GM12878 (cell line): ENCODE data around the gene PREX1. TPM values are rescaled to one million over a fixed set of nuclear protein-coding genes. Genes with fewer than 3 reads are reported as not detected.

Source experiments
- ATAC-seq: fragments of 200-7000 bp; cut with Tn5 transposase; 3 replicates; pipeline ENCODE4 v1.9.1; 2020; ENCODE audit warnings: mild to moderate bottlenecking, moderate library complexity
- BruUV-seq: library from RNA; stranded (reverse); fragments of 400-500 nt; replicated peaks from 2 replicates; lab custom pipeline; 2021; lab: Mats Ljungman, UMichigan
- CTCF ChIA-PET: fragments of 300-600 bp; sonication (Branson Sonifier 250); formaldehyde crosslinking; extraction: SDS; loops from one replicate; lab custom pipeline; 2021; ENCODE audit warnings: inconsistent platforms; lab: Yijun Ruan, JAX
- POLR2A ChIA-PET: fragments of 350-600 bp; formaldehyde crosslinking; extraction: SDS; loops from one replicate; lab custom pipeline; 2021; ENCODE audit warnings: inconsistent platforms; lab: Charles Lee
- RAD21 ChIA-PET: fragments of 300-600 bp; sonication (Branson Sonifier 250); formaldehyde crosslinking; loops from one replicate; lab custom pipeline; 2023; ENCODE audit warnings: antibody characterized with exemption; ENCODE audit not compliant: unreplicated experiment; lab: Charles Lee
- SMC1A ChIA-PET: fragments of 300-600 bp; sonication (Branson Sonifier 250); formaldehyde crosslinking; loops from one replicate; lab custom pipeline; 2023; ENCODE audit not compliant: unreplicated experiment, uncharacterized antibody; lab: Charles Lee
- DNase-seq: peaks from one replicate; pipeline ENCODE4 v3.0.0-alpha.2; 2011; ENCODE audit warnings: low read depth, low spot score
- FAIRE-seq: peaks from 3 replicates; lab custom pipeline; 2011; peaks lifted over from hg19 to GRCh38; lab: Jason Lieb, UNC
- H2AFZ ChIP-seq: 2 replicates; pipeline ENCODE4 v1.6.0; 2011; ENCODE audit warnings: low read depth, low read length, control low read depth; ENCODE audit not compliant: control insufficient read depth
- H3K27ac ChIP-seq: 2 replicates; pipeline ENCODE4 v1.5.1; 2011; ENCODE audit warnings: control low read depth; ENCODE audit not compliant: control insufficient read depth, insufficient read depth
- H3K27me3 ChIP-seq, 2 experiments: replicated peaks in 1 of 2; 2 replicates each; pipeline versions ENCODE4 v1.6.0 to v1.6.1; 2011; ENCODE audit warnings: low read length in 1 of 2; ENCODE audit not compliant: control insufficient read depth in 2 of 2, insufficient read depth in 2 of 2
- H3K36me3 ChIP-seq, 2 experiments: 2 replicates each; pipeline ENCODE4 v1.5.1; 2011; ENCODE audit warnings: low read length in 1 of 2; ENCODE audit not compliant: control insufficient read depth in 2 of 2, insufficient read depth in 2 of 2
- H3K4me1 ChIP-seq: 2 replicates; pipeline ENCODE4 v1.6.1; 2011; ENCODE audit warnings: mild to moderate bottlenecking, low read length, moderate library complexity, mixed read lengths; ENCODE audit not compliant: control insufficient read depth, insufficient read depth
- H3K4me2 ChIP-seq: 2 replicates; pipeline ENCODE4 v1.6.0; 2011; ENCODE audit warnings: control low read depth; ENCODE audit not compliant: control insufficient read depth, insufficient read depth
- H3K4me3 ChIP-seq: fragments of 200-600 bp; sonication (generic); 2 replicates; pipeline ENCODE4 v1.5.1; 2016
- H3K79me2 ChIP-seq: 2 replicates; pipeline ENCODE4 v1.6.0; 2011; ENCODE audit warnings: low read length; ENCODE audit not compliant: control insufficient read depth, insufficient read depth
- H3K9ac ChIP-seq: 2 replicates; pipeline ENCODE4 v1.8.0; 2011; ENCODE audit warnings: low read length, control low read depth, mixed read lengths; ENCODE audit not compliant: control insufficient read depth, insufficient read depth
- H3K9me3 ChIP-seq: replicated peaks from 3 replicates; pipeline ENCODE4 v1.5.1; 2011; ENCODE audit warnings: mild to moderate bottlenecking, low read length; ENCODE audit not compliant: control insufficient read depth, insufficient read depth
- H4K20me1 ChIP-seq: 2 replicates; pipeline ENCODE4 v1.6.0; 2011; ENCODE audit not compliant: control insufficient read depth, insufficient read depth
- BCLAF1 ChIP-seq: fragments of 450-650 bp; IDR thresholded peaks from 2 replicates; pipeline ENCODE4 v1.6.1; 2017; ENCODE audit warnings: antibody characterized with exemption, mild to moderate bottlenecking, moderate library complexity
- CBX5 ChIP-seq: sonication (generic); IDR thresholded peaks from 2 replicates; pipeline ENCODE4 v1.6.1; 2016; ENCODE audit warnings: low read depth, moderate library complexity, mild to moderate bottlenecking, inconsistent platforms
- RUNX3 ChIP-seq: IDR thresholded peaks from 2 replicates; pipeline ENCODE4 v1.6.1; 2012; ENCODE audit warnings: low read length, inconsistent platforms
- WGBS: methylation state at CpG from one replicate; pipeline ENCODE4 v1.1.6; 2016; ENCODE audit warnings: low lambda C conversion rate; ENCODE audit not compliant: insufficient replicate concordance, insufficient coverage; ENCODE audit errors: missing lambda C conversion rate; 5-methylcytosine and 5-hydroxymethylcytosine counted together
- in situ Hi-C: fragments of 300-500 bp; cut with MboI; formaldehyde crosslinking; loops from 9 replicates; pipeline ENCODE4 v1.14.3; 2018; ENCODE audit warnings: mixed read lengths
- intact Hi-C: fragments of 100-400 bp; cut with micrococcal nuclease; formaldehyde crosslinking; loops from one replicate; pipeline ENCODE4 v1.14.2; 2022; ENCODE audit not compliant: unreplicated experiment
- polyA plus RNA-seq, 11 experiments: library from polyadenylated mRNA; depleted of rRNA in 4 of 11; unstranded in 6 of 11; stranded (reverse) in 5 of 11; fragments of >200 nt; fragmentation: Nextera tagmentation in 4 of 11; fragmentation: Illumina TruSeq in 1 of 11; extraction: Ambion mirVana in 4 of 11; extraction: Trizol in 1 of 11; gene quantifications; 1 replicate in 1 of 11; 2 replicates in 10 of 11; pipeline versions ENCODE4 v1.2.1 to v1.2.3, GENCODE V29; 2011 to 2016; ENCODE audit warnings: inconsistent platforms in 2 of 11, missing spikeins in 2 of 11, low read depth in 1 of 11
- total RNA-seq, 4 experiments: library from RNA; depleted of rRNA in 3 of 4; stranded (reverse); fragments of >200 nt in 3 of 4; fragmentation: Illumina TruSeq in 1 of 4; extraction: Trizol in 1 of 4; gene quantifications; 2 replicates each; pipeline versions ENCODE4 v1.2.1 to v1.2.3, GENCODE V29; 2013 to 2021

PREX1 gene
- total and polyA plus RNA-seq, 10 of the 15 experiments (the other 5 are each of a cell fraction or from before 2014, with no cell fraction given), result 2.6 to 114 (median 38.9) TPM

DNA sequence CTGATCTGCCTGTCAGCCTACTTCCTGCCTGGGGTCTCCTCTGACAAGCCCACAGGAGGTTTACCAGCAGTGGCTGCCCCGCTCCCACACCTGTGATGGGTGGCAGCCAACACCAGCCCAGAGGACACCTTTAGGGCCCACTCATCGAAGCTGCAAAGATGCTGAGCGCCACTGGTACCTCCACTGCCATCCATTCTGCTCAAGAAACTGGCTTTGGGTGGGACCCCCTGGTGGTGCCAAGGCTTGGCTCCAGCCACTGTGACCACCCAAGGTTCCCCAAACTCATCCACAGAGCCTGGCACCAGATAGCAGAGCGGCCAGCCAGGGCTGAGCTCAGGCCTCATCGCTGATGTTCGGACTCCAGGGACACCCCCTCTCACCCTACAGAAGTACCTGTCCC, 42.5 kb downstream of the PREX1 start:
- TF ChIP-seq CBX5, result no peak
- TF ChIP-seq RUNX3, result no peak
- no peak for TF ChIP-seq BCLAF1
- TF ChIP-seq, all 136 proteins: peak for 0
- in situ Hi-C loops (no loop called here), intact Hi-C loops (no loop called here)
- ChIA-PET CTCF (no interaction called here), RAD21 (interaction anchor here (0.9 to 1.3 kb wide), 2 partner anchors 15 to 41 kb away, joined by 3 read pairs; no protein-coding TSS in a partner anchor), POLR2A (interaction anchor here (0.8 kb wide), 1 partner anchor 43 kb away, joined by 3 read pairs; no protein-coding TSS in a partner anchor), SMC1A (interaction anchor here (0.8 to 1.7 kb wide), 2 partner anchors 8 to 12 kb away, joined by 3 to 8 read pairs; no protein-coding TSS in a partner anchor)
- no peaks in the 10 kb centered on the region for H3K9me3 ChIP-seq
- no peaks in the 10 kb centered on the region for H4K20me1 ChIP-seq
- no peak overlapping the region for H2AFZ ChIP-seq
- no peak for ATAC-seq
- BruUV-seq, result no TSS peak
- no peak overlapping the region for H3K4me3 ChIP-seq
- WGBS, result 85% methylated on average over 6 of the region's 6 CpGs
- H3K4me2 ChIP-seq, result peak overlapping the region; percentile 95
- peaks cover 91% of the 10 kb centered on the region for H3K4me1 ChIP-seq
- H3K27me3 ChIP-seq, result no peaks in the 10 kb centered on the region
- no peak for DNase-seq
- no peak overlapping the region for H3K9ac ChIP-seq
- peaks cover 96% of the 10 kb centered on the region for H3K79me2 ChIP-seq
- H3K27ac ChIP-seq, result peak overlapping the region; percentile 83
- no peak for FAIRE-seq
- H3K36me3 ChIP-seq, result peaks cover 3 to 11% of the 10 kb centered on the region in 2 experiments; a peak in 3 of 4 replicates
